ENCODE results near the gene OR2T4. TPM values are rescaled to one million over a fixed set of nuclear protein-coding genes. Genes with fewer than 3 reads are reported as not detected.

OR2T4 gene
- total RNA-seq, 4 donors from 2014 or later: not detected

DNA sequence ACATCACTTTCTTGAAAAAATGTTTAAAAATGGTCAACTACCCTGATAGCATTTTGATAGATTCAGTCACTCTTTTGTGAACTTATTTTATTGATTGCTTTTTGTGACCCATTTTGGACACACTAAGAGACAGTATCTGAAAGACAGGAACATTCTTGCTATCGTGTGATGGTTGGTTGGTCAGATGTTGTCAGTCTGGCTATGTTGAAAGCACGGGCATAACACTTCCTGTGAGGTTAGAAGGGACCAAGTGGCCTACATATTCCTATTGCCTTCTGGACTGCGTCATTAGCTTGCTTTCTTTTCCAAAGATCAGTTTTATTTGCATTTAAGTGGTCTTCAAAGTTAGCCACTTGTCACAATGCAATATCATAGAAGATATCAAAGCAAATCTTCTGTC, 15.5 kb downstream of the OR2T4 start:
- Histone ChIP-seq H3K27ac (no peak overlapping the region), H3K36me3 (no peaks in the 10 kb centered on the region), H3K27me3 (no peaks in the 10 kb centered on the region), H3K4me3 (no peak overlapping the region), H3K9me3 (no peaks in the 10 kb centered on the region), H3K4me1 (no peaks in the 10 kb centered on the region)
- 67% methylated on average over 3 of the region's 3 CpGs for WGBS
- no peak for TF ChIP-seq EP300 (IDR thresholded peaks at IDR 0.05)
- TF ChIP-seq, protein P1, sequence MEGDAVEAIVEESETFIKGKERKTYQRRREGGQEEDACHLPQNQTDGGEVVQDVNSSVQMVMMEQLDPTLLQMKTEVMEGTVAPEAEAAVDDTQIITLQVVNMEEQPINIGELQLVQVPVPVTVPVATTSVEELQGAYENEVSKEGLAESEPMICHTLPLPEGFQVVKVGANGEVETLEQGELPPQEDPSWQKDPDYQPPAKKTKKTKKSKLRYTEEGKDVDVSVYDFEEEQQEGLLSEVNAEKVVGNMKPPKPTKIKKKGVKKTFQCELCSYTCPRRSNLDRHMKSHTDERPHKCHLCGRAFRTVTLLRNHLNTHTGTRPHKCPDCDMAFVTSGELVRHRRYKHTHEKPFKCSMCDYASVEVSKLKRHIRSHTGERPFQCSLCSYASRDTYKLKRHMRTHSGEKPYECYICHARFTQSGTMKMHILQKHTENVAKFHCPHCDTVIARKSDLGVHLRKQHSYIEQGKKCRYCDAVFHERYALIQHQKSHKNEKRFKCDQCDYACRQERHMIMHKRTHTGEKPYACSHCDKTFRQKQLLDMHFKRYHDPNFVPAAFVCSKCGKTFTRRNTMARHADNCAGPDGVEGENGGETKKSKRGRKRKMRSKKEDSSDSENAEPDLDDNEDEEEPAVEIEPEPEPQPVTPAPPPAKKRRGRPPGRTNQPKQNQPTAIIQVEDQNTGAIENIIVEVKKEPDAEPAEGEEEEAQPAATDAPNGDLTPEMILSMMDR (IDR thresholded peaks at IDR 0.05): no peak
- no peak for TF ChIP-seq POLR2AphosphoS5 (IDR thresholded peaks at IDR 0.05)
- TF ChIP-seq POLR2A (IDR thresholded peaks at IDR 0.05): no peak
- DNase-seq (ENCODE audit: low spot score in 2 of 2): no peak

- Histone ChIP-seq H3K36me3 (no peaks in the 10 kb centered on the region), H3K27ac (no peak overlapping the region), H3K4me3 (no peak overlapping the region), H3K4me1 (no peaks in the 10 kb centered on the region), H3K27me3 (no peaks in the 10 kb centered on the region), H3K9me3 (no peaks in the 10 kb centered on the region)
- DNase-seq (ENCODE audit: low spot score in 2 of 2): no peak
- WGBS: 92% methylated on average over 3 of the region's 3 CpGs
- TF ChIP-seq, protein P1 (IDR thresholded peaks at IDR 0.05): no peak
- TF ChIP-seq POLR2AphosphoS5 (IDR thresholded peaks at IDR 0.05) (no peak), POLR2A (IDR thresholded peaks at IDR 0.05) (no peak), EP300 (IDR thresholded peaks at IDR 0.05) (no peak)
These were observed 19.4 kb downstream of the OR2T4 start for GRCh38 chr1:248380854-248381253.

DNA sequence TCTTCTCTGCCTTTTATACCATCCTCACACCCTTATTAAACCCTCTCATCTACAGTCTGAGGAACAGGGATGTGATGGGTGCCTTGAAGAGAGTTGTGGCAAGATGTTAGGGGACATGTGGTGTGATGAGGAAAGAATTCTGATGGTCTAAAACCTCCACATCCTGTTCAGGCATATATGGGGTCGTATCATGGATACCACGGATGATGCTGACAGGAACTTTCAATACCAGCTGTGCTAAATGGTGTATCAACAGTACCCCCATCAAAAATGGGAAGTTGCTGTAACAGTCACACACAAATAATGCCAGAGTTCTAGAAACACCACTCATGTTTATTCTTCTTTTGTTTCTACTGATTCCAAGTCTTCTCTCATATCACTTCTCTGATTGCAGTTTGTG, 27.0 kb downstream of the OR2T4 start:
- Histone ChIP-seq H3K4me3 (no peak overlapping the region), H3K27ac (no peak overlapping the region), H3K27me3 (no peaks in the 10 kb centered on the region), H3K4me1 (no peaks in the 10 kb centered on the region), H3K9me3 (no peaks in the 10 kb centered on the region), H3K36me3 (no peaks in the 10 kb centered on the region)
- WGBS: 77% methylated on average over 2 of the region's 2 CpGs
- no peak for DNase-seq (ENCODE audit: low spot score in 2 of 2)
- TF ChIP-seq, protein P1 (IDR thresholded peaks at IDR 0.05): no peak
- TF ChIP-seq POLR2A (IDR thresholded peaks at IDR 0.05): no peak
- TF ChIP-seq EP300 (IDR thresholded peaks at IDR 0.05): no peak
- no peak for TF ChIP-seq POLR2AphosphoS5 (IDR thresholded peaks at IDR 0.05)

DNA sequence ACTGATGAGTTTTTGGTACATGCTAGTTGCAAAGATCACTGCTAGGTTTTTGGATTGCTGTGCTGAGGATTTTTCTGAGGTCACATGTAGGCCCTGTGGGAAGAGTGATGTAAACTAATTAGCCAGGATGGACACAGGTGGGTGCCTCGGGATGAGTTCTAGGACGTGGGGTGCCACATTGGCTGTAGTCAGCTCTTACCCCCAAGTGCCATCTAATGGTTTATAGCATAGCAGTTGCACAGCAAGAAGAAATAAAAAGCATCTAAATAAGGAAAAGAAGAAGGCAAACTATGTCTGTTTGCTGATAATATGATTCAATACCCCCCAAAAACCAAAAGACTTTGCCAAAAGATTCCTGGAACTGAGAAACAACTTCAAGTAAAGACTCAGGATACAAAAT, 31.6 kb downstream of the OR2T4 start:
- DNase-seq (ENCODE audit: low spot score in 2 of 2): no peak
- H3K4me1 ChIP-seq: no peaks in the 10 kb centered on the region
- WGBS: 50% methylated on average over 2 of the region's 2 CpGs
- no peaks in the 10 kb centered on the region for H3K36me3 ChIP-seq
- TF ChIP-seq, protein P1 (IDR thresholded peaks at IDR 0.05): no peak
- no peak for TF ChIP-seq EP300 (IDR thresholded peaks at IDR 0.05)
- no peak for TF ChIP-seq POLR2A (IDR thresholded peaks at IDR 0.05)
- TF ChIP-seq POLR2AphosphoS5 (IDR thresholded peaks at IDR 0.05): no peak
- no peaks in the 10 kb centered on the region for H3K27me3 ChIP-seq
- no peak overlapping the region for H3K27ac ChIP-seq
- no peaks in the 10 kb centered on the region for H3K9me3 ChIP-seq
- H3K4me3 ChIP-seq: no peak overlapping the region

DNA sequence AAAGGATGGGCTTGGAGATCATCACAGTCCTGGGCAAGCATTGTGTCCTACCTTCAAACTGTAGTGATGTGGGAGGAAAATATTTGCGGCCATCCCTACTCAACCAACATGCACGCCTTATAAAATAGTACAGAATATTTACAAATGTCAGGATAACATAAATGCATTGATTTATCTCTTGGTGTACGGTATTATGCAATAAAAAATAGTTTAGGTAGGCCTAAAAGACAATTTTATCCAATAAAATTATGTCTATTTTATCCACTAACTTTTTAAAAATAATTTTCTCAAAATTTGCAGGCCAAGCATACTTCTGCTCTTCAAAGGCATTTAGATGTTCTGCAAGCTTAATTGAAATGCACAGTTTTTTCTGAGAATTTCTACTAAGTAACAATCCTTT, 41.3 kb downstream of the OR2T4 start, which contains the start of gene OR2T1:
Gene OR2T1 (plus strand): TSS at position 301 of the 400 bp plus-strand sequence. CDS start 3,100 bp downstream, outside the sequence.
- no peak within 1 kb of the TSS for H3K27ac ChIP-seq
- H3K36me3 ChIP-seq: no peaks in the 10 kb centered on the region
- H3K4me3 ChIP-seq: no peak within 1 kb of the TSS
- no peaks in the 10 kb centered on the region for H3K27me3 ChIP-seq
- no peak for TF ChIP-seq POLR2AphosphoS5 (IDR thresholded peaks at IDR 0.05)
- TF ChIP-seq, protein P1 (IDR thresholded peaks at IDR 0.05): no peak
- TF ChIP-seq POLR2A (IDR thresholded peaks at IDR 0.05): no peak
- no peak for TF ChIP-seq EP300 (IDR thresholded peaks at IDR 0.05)
- H3K4me1 ChIP-seq: no peaks in the 10 kb centered on the region
- WGBS: 65% methylated on average over 3 of the region's 3 CpGs
- DNase-seq (ENCODE audit: low spot score in 2 of 2): no peak
- H3K9me3 ChIP-seq: no peaks in the 10 kb centered on the region
